Cardiac muscle cell (in vitro differentiated cells and primary cell): ENCODE results near the gene FOSL1. TPM values are rescaled to one million over a fixed set of nuclear protein-coding genes. Genes with fewer than 3 reads are reported as not detected.

Source experiments
- DNase-seq, 2 donors: peaks; one replicate each; pipeline versions ENCODE4 v3.0.0 to v3.0.0-alpha.2; 2010 to 2017; ENCODE audit warnings: low read depth in 1 of 2, low spot score in 1 of 2
- H3K27ac ChIP-seq: fragments of 200-600 bp; sonication (generic); 2 replicates; pipeline ENCODE4 v1.5.1; 2016
- H3K27me3 ChIP-seq: fragments of 200-600 bp; sonication (generic); 2 replicates; pipeline ENCODE4 v1.6.0; 2016; ENCODE audit warnings: control low read depth
- H3K36me3 ChIP-seq: fragments of 200-600 bp; sonication (generic); 2 replicates; pipeline ENCODE4 v1.5.1; 2016; ENCODE audit warnings: control low read depth
- H3K4me1 ChIP-seq: fragments of 200-600 bp; sonication (generic); 2 replicates; pipeline ENCODE4 v1.8.1; 2017; ENCODE audit warnings: low read depth, mild to moderate bottlenecking, mixed run types
- H3K4me3 ChIP-seq: fragments of 200-600 bp; sonication (generic); 2 replicates; pipeline ENCODE4 v1.5.1; 2016; ENCODE audit warnings: mild to moderate bottlenecking
- H3K9me3 ChIP-seq: fragments of 200-600 bp; sonication (generic); 2 replicates; pipeline ENCODE4 v1.5.1; 2017; ENCODE audit warnings: low read depth, mild to moderate bottlenecking, control low read depth
- CTCF ChIP-seq: IDR thresholded peaks from 2 replicates; pipeline ENCODE4 v1.5.1; 2012; ENCODE audit warnings: low read depth, mild to moderate bottlenecking, low read length
- polyA plus RNA-seq: library from polyadenylated mRNA; unstranded; fragments of >200 nt; fragmentation: Nextera tagmentation; extraction: Ambion mirVana; gene quantifications from 2 replicates; pipeline ENCODE4 v1.2.1, GENCODE V29; 2016
- total RNA-seq: library from RNA; depleted of rRNA; stranded (reverse); fragments of >200 nt; gene quantifications from 2 replicates; pipeline ENCODE4 v1.2.3, GENCODE V29; 2016

FOSL1 gene
- total and polyA plus RNA-seq, 2 experiments from 2014 or later, result 0.21 to 0.60 TPM

- no peaks in the 10 kb centered on the region for H3K36me3 ChIP-seq
- no peaks in the 10 kb centered on the region for H3K9me3 ChIP-seq
- H3K4me3 ChIP-seq, result no peak overlapping the region
- H3K27ac ChIP-seq, result no peak overlapping the region
- TF ChIP-seq CTCF, result no peak
- no peaks in the 10 kb centered on the region for H3K27me3 ChIP-seq
- H3K4me1 ChIP-seq, result no peaks in the 10 kb centered on the region
- DNase-seq, result no peak
Observed at GRCh38 chr11:65937766-65938165, 37.6 kb upstream of the FOSL1 start.

- no peak for TF ChIP-seq CTCF
- DNase-seq, result peak in 1 of 2 donors; percentile 73
- Histone ChIP-seq H3K36me3 (no peaks in the 10 kb centered on the region), H3K27ac (no peak overlapping the region), H3K9me3 (no peaks in the 10 kb centered on the region), H3K27me3 (no peaks in the 10 kb centered on the region), H3K4me3 (no peak overlapping the region), H3K4me1 (no peaks in the 10 kb centered on the region)
Observed at GRCh38 chr11:65934014-65934413, 33.8 kb upstream of the FOSL1 start.

GRCh38 chr11:65932558-65932919, 32.4 kb upstream of the FOSL1 start:
- no peaks in the 10 kb centered on the region for H3K36me3 ChIP-seq
- no peak for TF ChIP-seq CTCF
- peak; percentile 36 to 48 for DNase-seq
- H3K9me3 ChIP-seq, result no peaks in the 10 kb centered on the region
- no peak overlapping the region for H3K4me3 ChIP-seq
- no peak overlapping the region for H3K27ac ChIP-seq
- no peaks in the 10 kb centered on the region for H3K27me3 ChIP-seq
- no peaks in the 10 kb centered on the region for H3K4me1 ChIP-seq

- Histone ChIP-seq H3K27ac (no peak overlapping the region), H3K36me3 (no peaks in the 10 kb centered on the region), H3K4me3 (no peak overlapping the region), H3K27me3 (no peaks in the 10 kb centered on the region), H3K9me3 (no peaks in the 10 kb centered on the region), H3K4me1 (no peaks in the 10 kb centered on the region)
- TF ChIP-seq CTCF, result no peak
- no peak for DNase-seq
Observed at GRCh38 chr11:65931773-65932557, 31.8 kb upstream of the FOSL1 start.

GRCh38 chr11:65928667-65929066, 28.5 kb upstream of the FOSL1 start:
- H3K4me1 ChIP-seq, result no peaks in the 10 kb centered on the region
- no peaks in the 10 kb centered on the region for H3K27me3 ChIP-seq
- H3K27ac ChIP-seq, result no peak overlapping the region
- H3K9me3 ChIP-seq, result no peaks in the 10 kb centered on the region
- DNase-seq, result no peak
- no peak overlapping the region for H3K4me3 ChIP-seq
- H3K36me3 ChIP-seq, result no peaks in the 10 kb centered on the region
- TF ChIP-seq CTCF, result no peak
